ENCODE data around the gene CNBD2.

Gene CNBD2

GRCh38 chr20:35991142-35991771, 22.9 kb downstream of the CNBD2 start:
- Histone ChIP-seq H3K9me3 (ENCODE audit: control insufficient read depth, insufficient read depth, low read depth, low read length) (no peaks in the 10 kb centered on the region), H3K27ac (ENCODE audit: extremely low read depth, low read depth, low read length) (no peak overlapping the region), H3K4me3 (ENCODE audit: low read depth, low read length) (no peak overlapping the region), H3K4me1 (ENCODE audit: control insufficient read depth, insufficient read depth, low read length) (no peaks in the 10 kb centered on the region), H3K36me3 (ENCODE audit: control insufficient read depth in 2 of 2, insufficient read depth in 1 of 2, low read length in 2 of 2) (no peaks in the 10 kb centered on the region)
- ChIA-PET CTCF (interaction anchor here (0.5 to 9.2 kb wide), 21 partner anchors 8 to 892 kb away, joined by 3 to 308 read pairs (median 5); partner anchors contain the start of genes CNBD2 and SCAND1), POLR2A (no interaction called here)
- TF ChIP-seq GLIS1 (tag by site-specific recombination; IDR thresholded peaks at IDR 0.05) (no peak), ZNF146 (tag by site-specific recombination; IDR thresholded peaks at IDR 0.05) (no peak), EGR2 (tag by site-specific recombination; IDR thresholded peaks at IDR 0.05; ENCODE audit: low read depth) (no peak), PRDM6 (tag by site-specific recombination; IDR thresholded peaks at IDR 0.05) (no peak), ZNF26 (tag by site-specific recombination; IDR thresholded peaks at IDR 0.05) (no peak), ZNF658 (tag by site-specific recombination; IDR thresholded peaks at IDR 0.05) (no peak)

- ChIA-PET POLR2A (interaction anchor here (0.6 to 1.9 kb wide), 6 partner anchors 16 to 251 kb away, joined by 3 to 8 read pairs (median 6); partner anchors contain the start of genes RBM39 and SCAND1), CTCF (interaction anchor here (0.7 to 9.2 kb wide), 44 partner anchors 11 to 560 kb away, joined by 3 to 308 read pairs (median 5); partner anchors contain the start of genes CEP250, CNBD2 and SCAND1)
- Histone ChIP-seq H3K4me1 (ENCODE audit: control insufficient read depth, insufficient read depth, low read length) (no peaks in the 10 kb centered on the region), H3K4me3 (ENCODE audit: low read depth, low read length) (no peak overlapping the region), H3K36me3 (ENCODE audit: control insufficient read depth in 2 of 2, insufficient read depth in 1 of 2, low read length in 2 of 2) (no peaks in the 10 kb centered on the region), H3K27ac (ENCODE audit: extremely low read depth, low read depth, low read length) (no peak overlapping the region), H3K9me3 (ENCODE audit: control insufficient read depth, insufficient read depth, low read depth, low read length) (no peaks in the 10 kb centered on the region)
- no peak for TF ChIP-seq SALL2 (tag by site-specific recombination; IDR thresholded peaks at IDR 0.05; ENCODE audit: borderline replicate concordance)
- peak; percentile 75 for TF ChIP-seq PRDM1 (tag by site-specific recombination; IDR thresholded peaks at IDR 0.05)
- no peak for TF ChIP-seq MZF1 (tag by site-specific recombination; IDR thresholded peaks at IDR 0.05; ENCODE audit: borderline replicate concordance)
- TF ChIP-seq CTCF (tag by site-specific recombination; IDR thresholded peaks at IDR 0.05) = peak; percentile 58
- TF ChIP-seq ZNF335 (tag by site-specific recombination; conservative IDR thresholded peaks at IDR 0.05) = peak; percentile 0
- TF ChIP-seq ZNF654 (tag by site-specific recombination; IDR thresholded peaks at IDR 0.05; ENCODE audit: low read depth) = peak; percentile 64
- no peak for TF ChIP-seq ZNF23 (tag by site-specific recombination; IDR thresholded peaks at IDR 0.05; ENCODE audit: borderline replicate concordance)
- TF ChIP-seq ZNF362 (tag by site-specific recombination; IDR thresholded peaks at IDR 0.05) = peak; percentile 56; the same call in 1 of the 2 replicates
- peak; percentile 41; the same call in 1 of the 2 replicates for TF ChIP-seq ZBTB17 (tag by site-specific recombination; IDR thresholded peaks at IDR 0.05)
- TF ChIP-seq MYNN (tag by site-specific recombination; IDR thresholded peaks at IDR 0.05; ENCODE audit: borderline replicate concordance) = no peak
- TF ChIP-seq GLIS2 (tag by site-specific recombination; IDR thresholded peaks at IDR 0.05) = no peak
Observed at GRCh38 chr20:35992713-35993335, 24.4 kb downstream of the CNBD2 start.
